PC-3 (cell line): ENCODE results near the gene SYNJ1.

Experiments used
- EZH2 ChIP-seq: fragments of 300-600 bp; sonication (generic); IDR thresholded peaks from one replicate; pipeline ENCODE4 v1.6.1; 2017; ENCODE audit warnings: antibody characterized with exemption, mild to moderate bottlenecking, low read length; ENCODE audit not compliant: unreplicated experiment
- EZH2phosphoT487 ChIP-seq: fragments of 300-600 bp; sonication (generic); IDR thresholded peaks from 2 replicates; pipeline ENCODE4 v1.6.1; 2018; ENCODE audit warnings: mild to moderate bottlenecking, antibody characterized with exemption, low read length, borderline replicate concordance
- TF ChIP-seq, protein P1 (sequence below): fragments of 300-600 bp; sonication (generic); conservative IDR thresholded peaks from 2 replicates; pipeline ENCODE4 v1.5.1; 2017; ENCODE audit warnings: antibody characterized with exemption, low read depth, mild to moderate bottlenecking, low read length

DNA sequence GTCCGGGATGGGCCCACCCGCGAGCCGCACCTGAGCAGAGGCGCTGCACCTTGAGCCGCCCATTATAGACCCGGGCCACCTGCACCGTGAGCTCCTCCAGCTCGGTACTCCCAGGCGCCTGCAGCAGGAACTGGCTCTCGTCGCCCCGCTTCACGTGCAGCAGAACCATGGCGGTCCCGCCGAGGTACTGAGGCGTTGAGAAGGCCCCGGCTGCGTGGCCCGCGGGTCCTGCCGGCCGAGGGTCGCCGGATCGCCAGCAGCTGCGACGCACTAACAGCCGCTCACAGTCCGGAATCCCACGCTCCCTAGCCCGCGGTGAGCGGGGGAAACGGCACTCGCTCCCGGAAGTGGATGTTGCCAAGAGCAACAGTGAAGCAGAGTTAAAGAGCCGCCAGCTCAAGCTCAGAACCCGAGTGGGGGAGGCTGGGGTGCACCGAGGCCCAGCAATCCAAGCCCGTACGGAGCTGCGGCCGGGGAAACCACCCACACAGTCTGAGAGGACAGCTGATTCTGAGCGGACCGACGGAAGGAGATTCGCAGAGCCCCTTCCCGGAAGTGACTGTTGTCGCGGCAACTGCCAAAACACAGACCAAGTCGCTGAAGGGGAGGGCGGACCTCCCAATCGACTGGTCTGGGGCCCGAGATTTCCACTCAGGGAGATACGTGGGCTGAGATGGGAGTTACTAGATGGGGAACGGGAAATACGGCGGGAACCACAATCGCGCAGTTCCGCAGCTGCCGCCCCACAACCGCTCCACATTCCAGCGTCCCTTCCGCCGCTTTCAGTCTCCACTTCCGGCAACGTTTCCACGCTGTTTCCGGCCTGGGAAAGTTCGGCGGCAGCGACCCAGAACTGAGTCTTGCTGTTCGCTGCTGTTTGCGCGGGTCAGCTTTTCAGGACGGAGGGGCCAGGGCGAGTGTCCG lies 115.5 kb downstream of the SYNJ1 start, which contains the start of gene CFAP298:
- TF ChIP-seq, protein P1, sequence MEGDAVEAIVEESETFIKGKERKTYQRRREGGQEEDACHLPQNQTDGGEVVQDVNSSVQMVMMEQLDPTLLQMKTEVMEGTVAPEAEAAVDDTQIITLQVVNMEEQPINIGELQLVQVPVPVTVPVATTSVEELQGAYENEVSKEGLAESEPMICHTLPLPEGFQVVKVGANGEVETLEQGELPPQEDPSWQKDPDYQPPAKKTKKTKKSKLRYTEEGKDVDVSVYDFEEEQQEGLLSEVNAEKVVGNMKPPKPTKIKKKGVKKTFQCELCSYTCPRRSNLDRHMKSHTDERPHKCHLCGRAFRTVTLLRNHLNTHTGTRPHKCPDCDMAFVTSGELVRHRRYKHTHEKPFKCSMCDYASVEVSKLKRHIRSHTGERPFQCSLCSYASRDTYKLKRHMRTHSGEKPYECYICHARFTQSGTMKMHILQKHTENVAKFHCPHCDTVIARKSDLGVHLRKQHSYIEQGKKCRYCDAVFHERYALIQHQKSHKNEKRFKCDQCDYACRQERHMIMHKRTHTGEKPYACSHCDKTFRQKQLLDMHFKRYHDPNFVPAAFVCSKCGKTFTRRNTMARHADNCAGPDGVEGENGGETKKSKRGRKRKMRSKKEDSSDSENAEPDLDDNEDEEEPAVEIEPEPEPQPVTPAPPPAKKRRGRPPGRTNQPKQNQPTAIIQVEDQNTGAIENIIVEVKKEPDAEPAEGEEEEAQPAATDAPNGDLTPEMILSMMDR = no peak
- TF ChIP-seq EZH2 (no peak), EZH2phosphoT487 (no peak)
